Esophagus squamous epithelium (tissue), 5 donors: ENCODE measurements around the gene MBNL1. TPM values are rescaled to one million over a fixed set of nuclear protein-coding genes. Genes with fewer than 3 reads are reported as not detected.

ENCODE experiments used
- DNase-seq: peaks from one replicate; lab custom pipeline; 2025; lab: John Stamatoyannopoulos, UW
- H3K27ac ChIP-seq, 4 donors: fragments of 200-600 bp; sonication (generic); one replicate each; pipeline ENCODE4 v1.5.1; 2016 to 2019; ENCODE audit warnings: mild to moderate bottlenecking in 1 of 4
- H3K27me3 ChIP-seq, 4 donors: fragments of 200-600 bp; sonication (generic); 1 replicate in 3 of 4; 2 replicates in 1 of 4; pipeline versions ENCODE4 v1.5.1 to v1.6.0; 2017 to 2021; ENCODE audit warnings: antibody characterized with exemption in 1 of 4
- H3K36me3 ChIP-seq, 3 donors: fragments of 200-600 bp; sonication (generic); one replicate each; pipeline ENCODE4 v1.5.1; 2016 to 2019
- H3K4me1 ChIP-seq, 3 donors: fragments of 200-600 bp; sonication (generic); one replicate each; pipeline ENCODE4 v1.5.1; 2017 to 2019
- H3K4me3 ChIP-seq, 4 donors: fragments of 200-600 bp; sonication (generic); 1 replicate in 3 of 4; 2 replicates in 1 of 4; pipeline ENCODE4 v1.5.1; 2016 to 2019; ENCODE audit warnings: mild to moderate bottlenecking in 2 of 4, moderate library complexity in 1 of 4
- H3K9me3 ChIP-seq, 3 donors: fragments of 200-600 bp; sonication (generic); one replicate each; pipeline ENCODE4 v1.5.1; 2016 to 2019
- POLR2A ChIP-seq, 4 donors: fragments of 450-650 bp; IDR thresholded peaks; one replicate each; pipeline ENCODE4 v1.6.1; 2017; ENCODE audit warnings: antibody characterized with exemption in 4 of 4, mild to moderate bottlenecking in 4 of 4, moderate library complexity in 3 of 4
- WGBS, 2 donors: methylation state at CpG; one replicate each; pipeline ENCODE4 v1.1.5; 2018; 5-methylcytosine and 5-hydroxymethylcytosine counted together
- intact Hi-C: fragments of 100-400 bp; cut with DNase I; formaldehyde crosslinking; loops from one replicate; pipeline ENCODE4 v1.15.0; 2022
- total RNA-seq, 4 donors: library from RNA; depleted of rRNA; stranded (reverse); fragments of >200 nt; gene quantifications; one replicate each; pipeline ENCODE4 v1.1.0, GENCODE V29; 2016
- TF ChIP-seq, protein P1 (sequence below), 6 experiments: fragments of 450-650 bp in 4 of 6; fragments of 200-600 bp in 2 of 6; sonication (generic) in 2 of 6; IDR thresholded peaks; one replicate each; pipeline ENCODE4 v1.5.1; 2016 to 2019; ENCODE audit warnings: antibody characterized with exemption in 6 of 6, mild to moderate bottlenecking in 4 of 6, moderate library complexity in 4 of 6
- donor health status: DM: yes; HTN: yes; CAD: no.

The MBNL1 gene
- total RNA-seq, 4 donors from 2014 or later: 94.0 to 318 (median 161) TPM

DNA sequence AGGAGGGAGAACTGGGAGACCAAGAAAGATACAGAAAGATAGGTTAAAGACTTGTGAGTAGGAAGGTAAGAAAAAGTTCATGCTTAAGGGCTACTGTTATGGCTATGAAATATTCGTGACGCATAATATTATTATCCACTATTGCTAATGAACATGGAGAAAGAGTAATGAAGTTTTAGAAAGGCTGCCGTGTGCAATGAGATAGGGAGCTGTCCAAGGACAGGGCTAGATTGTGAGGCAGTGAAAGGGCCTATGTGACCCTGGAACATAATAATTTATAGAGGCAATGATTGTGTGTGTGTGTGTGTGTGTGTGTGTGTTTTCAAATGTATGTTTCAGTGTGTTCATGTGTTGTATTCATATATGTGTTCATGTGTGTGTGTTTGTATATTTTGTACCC is 27.7 kb downstream of the MBNL1 start:
- H3K27ac ChIP-seq: no peak overlapping the region
- TF ChIP-seq, protein P1, sequence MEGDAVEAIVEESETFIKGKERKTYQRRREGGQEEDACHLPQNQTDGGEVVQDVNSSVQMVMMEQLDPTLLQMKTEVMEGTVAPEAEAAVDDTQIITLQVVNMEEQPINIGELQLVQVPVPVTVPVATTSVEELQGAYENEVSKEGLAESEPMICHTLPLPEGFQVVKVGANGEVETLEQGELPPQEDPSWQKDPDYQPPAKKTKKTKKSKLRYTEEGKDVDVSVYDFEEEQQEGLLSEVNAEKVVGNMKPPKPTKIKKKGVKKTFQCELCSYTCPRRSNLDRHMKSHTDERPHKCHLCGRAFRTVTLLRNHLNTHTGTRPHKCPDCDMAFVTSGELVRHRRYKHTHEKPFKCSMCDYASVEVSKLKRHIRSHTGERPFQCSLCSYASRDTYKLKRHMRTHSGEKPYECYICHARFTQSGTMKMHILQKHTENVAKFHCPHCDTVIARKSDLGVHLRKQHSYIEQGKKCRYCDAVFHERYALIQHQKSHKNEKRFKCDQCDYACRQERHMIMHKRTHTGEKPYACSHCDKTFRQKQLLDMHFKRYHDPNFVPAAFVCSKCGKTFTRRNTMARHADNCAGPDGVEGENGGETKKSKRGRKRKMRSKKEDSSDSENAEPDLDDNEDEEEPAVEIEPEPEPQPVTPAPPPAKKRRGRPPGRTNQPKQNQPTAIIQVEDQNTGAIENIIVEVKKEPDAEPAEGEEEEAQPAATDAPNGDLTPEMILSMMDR (IDR thresholded peaks at IDR 0.05): no peak
- no peak for TF ChIP-seq POLR2A (IDR thresholded peaks at IDR 0.05)
- H3K36me3 ChIP-seq: peaks cover 0 to 18% (median 0%) of the 10 kb centered on the region in 3 donors
- no peak overlapping the region for H3K4me3 ChIP-seq
- H3K9me3 ChIP-seq: no peaks in the 10 kb centered on the region
- no peak for DNase-seq
- intact Hi-C loops: no loop called here
- WGBS, 2 donors: 67 to 73% methylated on average over 3 of the region's 3 CpGs
- peaks cover 12 to 88% (median 61%) of the 10 kb centered on the region in 3 donors for H3K4me1 ChIP-seq
- no peaks in the 10 kb centered on the region for H3K27me3 ChIP-seq

DNA sequence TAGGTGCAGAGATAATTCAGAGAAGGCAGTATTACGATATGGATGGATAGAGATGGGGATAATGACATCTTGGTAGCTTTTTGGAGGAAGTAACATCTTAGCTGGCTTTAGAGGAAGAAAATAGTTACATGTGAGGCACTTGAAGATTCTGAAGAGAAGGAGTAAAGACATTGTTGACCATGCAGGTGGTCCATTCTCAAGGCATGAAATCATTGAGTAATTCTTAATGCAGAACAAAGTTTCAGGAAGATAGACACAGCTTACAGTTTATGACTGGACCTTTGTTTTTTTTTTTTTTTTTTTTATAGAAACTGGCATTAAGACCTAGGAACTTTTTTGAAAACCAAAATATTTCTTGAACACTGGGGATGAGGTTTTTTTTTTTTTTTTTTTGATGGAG is 28.2 kb downstream of the MBNL1 start:
- H3K9me3 ChIP-seq: no peaks in the 10 kb centered on the region
- no peak for DNase-seq
- H3K4me1 ChIP-seq: peaks cover 12 to 88% (median 59%) of the 10 kb centered on the region in 3 donors
- no peak overlapping the region for H3K27ac ChIP-seq
- peaks cover 0 to 18% (median 0%) of the 10 kb centered on the region in 3 donors for H3K36me3 ChIP-seq
- intact Hi-C loops: no loop called here
- WGBS, 2 donors: 81 to 85% methylated on average over 1 of the region's 1 CpG
- no peaks in the 10 kb centered on the region for H3K27me3 ChIP-seq
- no peak overlapping the region for H3K4me3 ChIP-seq
- TF ChIP-seq POLR2A (IDR thresholded peaks at IDR 0.05): no peak
- TF ChIP-seq, protein P1 (IDR thresholded peaks at IDR 0.05): no peak

DNA sequence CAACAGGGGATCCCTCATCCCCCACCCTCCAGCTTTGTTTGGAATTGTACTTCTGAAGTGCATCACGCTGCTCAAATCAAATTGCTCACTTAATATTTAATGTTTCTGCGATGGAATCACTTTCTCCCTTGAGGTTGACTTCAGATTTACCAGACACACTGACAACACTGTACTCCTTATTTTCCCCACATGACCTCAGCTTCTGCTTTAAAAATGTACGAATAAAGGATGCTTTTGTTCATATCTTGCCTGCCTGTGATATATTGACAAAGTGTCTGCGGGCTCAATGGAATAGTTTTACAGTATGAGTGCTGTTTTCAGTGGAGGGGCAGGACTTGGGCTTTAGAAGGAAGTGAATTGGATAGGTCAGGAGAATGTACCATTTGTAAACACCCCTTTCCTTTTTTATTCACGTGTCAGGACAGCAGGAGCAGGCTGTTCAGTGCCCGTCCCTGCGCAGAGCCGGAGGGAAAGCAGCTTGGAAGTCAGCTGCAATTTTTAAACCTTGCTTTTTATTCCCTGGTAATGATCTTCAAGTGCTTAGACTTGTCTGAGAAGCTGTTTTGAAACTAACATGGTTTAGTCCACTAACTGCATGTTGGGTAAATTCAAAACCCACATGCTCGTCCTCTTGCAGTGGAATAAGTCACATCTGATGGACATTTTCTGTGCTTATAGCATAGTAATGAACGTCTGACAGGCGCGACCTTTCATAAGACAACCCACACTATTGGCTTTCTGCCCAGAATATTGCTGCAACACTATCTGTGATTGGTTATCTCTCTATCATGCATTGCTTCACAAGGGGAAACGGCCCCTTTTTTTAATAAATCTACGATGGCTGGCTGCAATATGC is 29.9 kb downstream of the MBNL1 start:
- Histone ChIP-seq H3K27me3 (no peaks in the 10 kb centered on the region), H3K9me3 (no peaks in the 10 kb centered on the region), H3K4me1 (peaks cover 12 to 88% (median 45%) of the 10 kb centered on the region in 3 donors), H3K27ac (peak overlapping the region; percentile 60 to 87 (median 85)), H3K36me3 (peaks cover 0 to 13% (median 0%) of the 10 kb centered on the region in 3 donors), H3K4me3 (peak overlapping the region; percentile 4 to 58 (median 38))
- 3 to 4% methylated on average over 14 of the region's 14 CpGs for WGBS, 2 donors
- intact Hi-C loops: no loop called here
- TF ChIP-seq POLR2A (IDR thresholded peaks at IDR 0.05): no peak
- TF ChIP-seq, protein P1 (IDR thresholded peaks at IDR 0.05): no peak
- DNase-seq: peak; percentile 5

DNA sequence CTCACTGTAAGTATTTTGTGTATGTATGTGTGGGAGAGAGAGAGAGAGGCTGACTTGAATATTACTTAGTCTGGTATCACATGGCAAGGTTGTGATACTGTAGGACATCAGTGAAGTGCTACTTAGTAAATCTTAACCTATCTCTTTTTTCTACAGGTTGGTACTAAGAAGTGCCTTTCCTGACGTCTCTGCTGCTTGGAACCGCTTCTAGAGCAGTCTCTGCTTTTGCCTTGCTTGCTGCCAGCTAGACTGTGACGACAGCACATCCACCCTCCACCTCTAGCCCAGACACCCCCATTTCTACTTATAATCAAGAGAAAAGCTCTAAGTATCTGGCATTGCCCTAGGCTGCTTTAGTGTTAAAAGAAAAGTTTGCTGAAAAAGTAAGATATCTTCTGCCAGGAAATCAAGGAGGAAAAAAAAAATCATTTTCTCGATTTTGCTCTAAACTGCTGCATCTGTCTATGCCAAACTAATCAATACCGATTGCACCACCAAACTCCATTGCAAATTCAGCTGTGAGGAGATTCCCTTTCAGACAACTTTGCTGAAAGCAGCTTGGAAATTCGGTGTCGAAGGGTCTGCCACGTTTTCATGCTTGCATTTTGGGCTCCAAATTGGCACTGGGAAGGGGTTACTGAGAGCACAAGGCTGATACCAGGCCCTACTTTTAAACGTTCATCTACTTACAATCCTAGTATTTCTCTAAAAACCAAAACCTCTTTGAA is 30.7 kb downstream of the MBNL1 start:
- DNase-seq: no peak
- H3K4me3 ChIP-seq: peak overlapping the region; percentile 4 to 58 (median 38)

More for the DNA sequence above, 30.7 kb downstream of the MBNL1 start:
- peaks cover 12 to 95% (median 45%) of the 10 kb centered on the region in 3 donors for H3K4me1 ChIP-seq
- peaks cover 0 to 13% (median 0%) of the 10 kb centered on the region in 3 donors for H3K36me3 ChIP-seq
- H3K27ac ChIP-seq: peak overlapping the region; percentile 60 to 87 (median 85)
- no peaks in the 10 kb centered on the region for H3K9me3 ChIP-seq
- intact Hi-C loops: no loop called here
- no peaks in the 10 kb centered on the region for H3K27me3 ChIP-seq
- no peak for TF ChIP-seq POLR2A (IDR thresholded peaks at IDR 0.05)
- TF ChIP-seq, protein P1 (IDR thresholded peaks at IDR 0.05): no peak
- 41% methylated on average over 9 of the region's 9 CpGs for WGBS, 2 donors
